Tracheal epithelial cell (primary cell): ENCODE data around the gene HLA-E. TPM values are rescaled to one million over a fixed set of nuclear protein-coding genes. Genes with fewer than 3 reads are reported as not detected.

Experiments
- total RNA-seq: library from RNA; depleted of rRNA; stranded (reverse); fragments of >200 nt; gene quantifications from 2 replicates; pipeline ENCODE4 v1.2.1, GENCODE V29; 2014

The HLA-E gene
- total RNA-seq = 168 and 253 TPM in 2 replicates

DNA sequence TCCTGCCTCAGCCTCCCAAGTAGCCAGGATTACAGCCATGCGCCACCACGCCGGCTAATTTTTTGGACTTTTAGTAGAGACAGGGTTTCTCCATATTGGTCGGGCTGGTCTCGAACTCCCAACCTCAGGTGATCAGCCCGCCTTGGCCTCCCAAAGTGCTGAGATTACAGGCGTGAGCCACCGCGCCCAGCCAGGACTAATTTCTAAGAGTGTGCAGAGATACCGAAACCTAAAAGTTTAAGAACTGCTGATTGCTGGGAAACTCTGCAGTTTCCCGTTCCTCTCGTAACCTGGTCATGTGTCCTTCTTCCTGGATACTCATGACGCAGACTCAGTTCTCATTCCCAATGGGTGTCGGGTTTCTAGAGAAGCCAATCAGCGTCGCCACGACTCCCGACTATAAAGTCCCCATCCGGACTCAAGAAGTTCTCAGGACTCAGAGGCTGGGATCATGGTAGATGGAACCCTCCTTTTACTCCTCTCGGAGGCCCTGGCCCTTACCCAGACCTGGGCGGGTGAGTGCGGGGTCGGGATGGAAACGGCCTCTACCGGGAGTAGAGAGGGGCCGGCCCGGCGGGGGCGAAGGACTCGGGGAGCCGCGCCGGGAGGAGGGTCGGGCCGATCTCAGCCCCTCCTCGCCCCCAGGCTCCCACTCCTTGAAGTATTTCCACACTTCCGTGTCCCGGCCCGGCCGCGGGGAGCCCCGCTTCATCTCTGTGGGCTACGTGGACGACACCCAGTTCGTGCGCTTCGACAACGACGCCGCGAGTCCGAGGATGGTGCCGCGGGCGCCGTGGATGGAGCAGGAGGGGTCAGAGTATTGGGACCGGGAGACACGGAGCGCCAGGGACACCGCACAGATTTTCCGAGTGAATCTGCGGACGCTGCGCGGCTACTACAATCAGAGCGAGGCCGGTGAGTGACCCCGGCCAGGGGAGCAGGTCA is at the start of gene HLA-E:
HLA-E (plus strand) TSS at position 429 of the 945 bp plus-strand sequence; CDS start at position 452, 23 bp downstream.

Other genes starting within 250 kb of the HLA-E start
- gene TRIM39, start 162.6 kb upstream of the HLA-E start, total RNA-seq = 10.9 and 12.5 TPM in 2 replicates
- gene RPP21, start 144.4 kb upstream of the HLA-E start, total RNA-seq = 39.5 and 44.8 TPM in 2 replicates
- gene GNL1, start 67.0 kb downstream of the HLA-E start, total RNA-seq = 33.9 and 42.4 TPM in 2 replicates
- 0.72 and 1.5 TPM in 2 replicates for gene PRR3, start 67.8 kb downstream of the HLA-E start, total RNA-seq
- gene ABCF1, start 81.9 kb downstream of the HLA-E start, total RNA-seq = 25.6 and 37.8 TPM in 2 replicates
- gene PPP1R10, start 127.7 kb downstream of the HLA-E start, total RNA-seq = 9.6 and 15.3 TPM in 2 replicates
- gene MRPS18B, start 128.3 kb downstream of the HLA-E start, total RNA-seq = 50.4 and 72.0 TPM in 2 replicates
- 2.6 and 3.6 TPM in 2 replicates for gene ATAT1, start 137.4 kb downstream of the HLA-E start, total RNA-seq
- gene C6orf136, start 157.6 kb downstream of the HLA-E start, total RNA-seq = 4.3 and 5.8 TPM in 2 replicates
- gene DHX16, start 183.5 kb downstream of the HLA-E start, total RNA-seq = 35.0 and 39.8 TPM in 2 replicates
- 22.2 and 44.1 TPM in 2 replicates for gene PPP1R18, start 197.1 kb downstream of the HLA-E start, total RNA-seq
- gene NRM, start 201.5 kb downstream of the HLA-E start, total RNA-seq = 0.85 and 1.7 TPM in 2 replicates
- 1.7 and 2.4 TPM in 2 replicates for gene MDC1, start 227.8 kb downstream of the HLA-E start, total RNA-seq
- 153 and 214 TPM in 2 replicates for gene TUBB, start 230.8 kb downstream of the HLA-E start, total RNA-seq